ENCODE results near the gene LAMA4.

Gene LAMA4, protein sequence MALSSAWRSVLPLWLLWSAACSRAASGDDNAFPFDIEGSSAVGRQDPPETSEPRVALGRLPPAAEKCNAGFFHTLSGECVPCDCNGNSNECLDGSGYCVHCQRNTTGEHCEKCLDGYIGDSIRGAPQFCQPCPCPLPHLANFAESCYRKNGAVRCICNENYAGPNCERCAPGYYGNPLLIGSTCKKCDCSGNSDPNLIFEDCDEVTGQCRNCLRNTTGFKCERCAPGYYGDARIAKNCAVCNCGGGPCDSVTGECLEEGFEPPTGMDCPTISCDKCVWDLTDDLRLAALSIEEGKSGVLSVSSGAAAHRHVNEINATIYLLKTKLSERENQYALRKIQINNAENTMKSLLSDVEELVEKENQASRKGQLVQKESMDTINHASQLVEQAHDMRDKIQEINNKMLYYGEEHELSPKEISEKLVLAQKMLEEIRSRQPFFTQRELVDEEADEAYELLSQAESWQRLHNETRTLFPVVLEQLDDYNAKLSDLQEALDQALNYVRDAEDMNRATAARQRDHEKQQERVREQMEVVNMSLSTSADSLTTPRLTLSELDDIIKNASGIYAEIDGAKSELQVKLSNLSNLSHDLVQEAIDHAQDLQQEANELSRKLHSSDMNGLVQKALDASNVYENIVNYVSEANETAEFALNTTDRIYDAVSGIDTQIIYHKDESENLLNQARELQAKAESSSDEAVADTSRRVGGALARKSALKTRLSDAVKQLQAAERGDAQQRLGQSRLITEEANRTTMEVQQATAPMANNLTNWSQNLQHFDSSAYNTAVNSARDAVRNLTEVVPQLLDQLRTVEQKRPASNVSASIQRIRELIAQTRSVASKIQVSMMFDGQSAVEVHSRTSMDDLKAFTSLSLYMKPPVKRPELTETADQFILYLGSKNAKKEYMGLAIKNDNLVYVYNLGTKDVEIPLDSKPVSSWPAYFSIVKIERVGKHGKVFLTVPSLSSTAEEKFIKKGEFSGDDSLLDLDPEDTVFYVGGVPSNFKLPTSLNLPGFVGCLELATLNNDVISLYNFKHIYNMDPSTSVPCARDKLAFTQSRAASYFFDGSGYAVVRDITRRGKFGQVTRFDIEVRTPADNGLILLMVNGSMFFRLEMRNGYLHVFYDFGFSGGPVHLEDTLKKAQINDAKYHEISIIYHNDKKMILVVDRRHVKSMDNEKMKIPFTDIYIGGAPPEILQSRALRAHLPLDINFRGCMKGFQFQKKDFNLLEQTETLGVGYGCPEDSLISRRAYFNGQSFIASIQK (N-terminal part only)

DNA sequence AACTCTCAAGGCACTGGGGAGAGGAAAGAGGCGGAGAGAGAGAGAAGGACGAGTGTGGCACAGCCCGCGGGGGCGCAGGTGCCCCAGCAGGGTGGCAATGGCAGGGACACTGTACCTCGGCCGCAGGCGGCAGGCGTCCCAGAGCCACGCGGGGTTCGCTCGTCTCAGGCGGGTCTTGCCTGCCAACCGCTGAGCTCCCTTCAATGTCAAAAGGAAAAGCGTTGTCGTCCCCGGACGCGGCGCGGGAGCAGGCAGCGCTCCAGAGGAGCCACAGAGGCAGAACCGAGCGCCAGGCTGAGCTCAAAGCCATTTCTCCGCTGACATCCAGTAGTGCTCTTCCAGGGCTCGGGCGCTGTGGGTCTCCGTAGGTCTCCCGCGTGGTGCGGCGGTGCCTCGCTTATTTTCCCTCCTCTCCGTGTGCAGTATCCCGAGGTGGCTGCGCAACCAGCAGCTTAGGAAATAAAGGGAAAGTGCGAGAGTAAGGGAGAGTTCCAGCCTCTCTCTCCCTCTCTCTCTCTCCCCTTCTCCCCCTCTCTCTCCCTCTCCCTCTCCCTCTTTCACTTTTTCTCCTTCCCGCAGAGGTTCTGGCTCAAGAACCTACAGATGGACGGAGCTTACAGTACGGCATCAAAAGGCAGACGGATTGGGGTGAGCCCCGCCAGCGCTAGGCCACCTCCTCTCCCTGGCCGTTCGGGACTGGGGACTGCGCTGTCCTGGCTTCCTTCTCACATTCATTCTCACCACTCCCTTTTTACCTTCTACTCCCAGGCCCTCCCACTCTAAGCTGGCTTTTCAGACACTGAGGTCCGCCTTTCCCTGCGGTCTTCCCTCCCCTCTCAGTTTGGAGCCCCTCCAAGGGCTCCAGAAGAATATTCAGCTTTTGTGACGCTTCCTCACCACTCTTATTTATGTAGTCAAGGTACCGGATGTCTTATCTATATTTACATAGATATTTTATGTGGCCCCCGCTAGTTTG lies at the start of gene LAMA4:
Gene LAMA4, minus strand, starts transcription at position 727 of the 976 bp plus-strand sequence. Its CDS starts 417 bp downstream, at position 310.
- no peak for DNase-seq

DNA sequence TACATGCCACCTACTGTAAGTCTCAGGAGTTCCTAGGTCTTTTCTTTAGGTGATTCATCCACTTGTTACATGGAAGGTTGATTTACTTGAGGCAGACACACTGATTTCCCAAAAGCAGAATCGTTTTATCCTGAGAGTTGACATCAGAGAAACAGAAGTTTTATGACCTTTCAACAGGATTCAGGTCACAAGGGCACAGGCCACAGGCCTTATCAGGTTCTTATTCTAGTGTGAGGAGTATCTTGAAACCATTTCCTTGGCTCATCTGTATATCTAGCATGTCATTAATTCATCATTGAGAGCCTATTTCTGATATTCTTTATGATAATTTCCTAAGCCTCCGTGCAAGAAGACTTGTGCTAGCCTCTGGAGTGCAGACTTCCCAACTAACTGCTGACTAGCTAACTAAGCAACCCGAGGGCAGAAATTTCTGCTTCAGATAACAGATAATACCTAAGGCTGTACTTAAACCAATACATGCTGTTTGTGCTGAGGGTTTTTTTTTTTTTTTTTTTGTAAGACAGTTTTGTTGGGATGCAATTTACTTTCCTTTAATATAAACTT lies 47.9 kb upstream of the LAMA4 start:
- no peak for DNase-seq

DNA sequence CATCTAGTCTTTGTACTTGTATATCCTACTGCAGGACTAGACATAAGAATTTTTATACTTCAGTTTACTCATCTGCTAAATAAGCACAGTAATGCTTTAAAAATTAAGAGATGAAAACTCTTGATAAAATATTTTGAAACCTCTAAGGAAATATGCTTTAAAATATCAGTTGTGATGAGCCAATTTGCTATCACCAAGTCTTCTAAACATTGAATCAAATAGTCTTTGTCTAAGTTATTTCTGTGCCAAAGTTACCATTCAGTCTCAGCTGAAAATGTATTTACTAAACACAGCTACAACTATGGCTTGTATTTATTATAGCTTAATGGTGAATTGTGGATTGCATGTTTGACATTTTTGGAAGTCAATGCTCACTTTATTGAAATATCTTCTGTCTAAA lies 46.5 kb upstream of the LAMA4 start:
- DNase-seq = no peak

DNA sequence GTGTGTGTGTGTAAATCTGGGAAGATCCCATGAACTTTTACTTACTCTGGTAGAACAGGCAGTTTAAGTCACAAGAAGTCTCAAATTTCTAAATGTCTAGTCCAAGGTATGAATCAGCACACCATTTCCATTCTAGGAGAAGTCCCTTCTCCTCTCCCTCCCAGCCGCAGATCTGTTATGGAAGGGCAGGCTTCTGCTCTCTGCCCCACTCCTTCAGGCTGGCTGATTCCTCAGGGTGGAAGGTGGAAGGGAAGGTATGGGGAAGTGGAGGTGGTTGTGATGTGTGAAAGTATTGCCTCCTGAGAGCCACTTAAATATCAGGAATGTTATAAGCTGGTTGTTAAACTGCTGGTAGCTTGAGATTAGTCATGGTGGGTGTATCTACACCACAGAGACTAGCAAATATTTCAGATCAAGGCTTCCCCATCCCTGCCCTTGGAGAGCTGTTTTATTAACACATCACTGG lies 44.5 kb upstream of the LAMA4 start:
- no peak for DNase-seq

DNA sequence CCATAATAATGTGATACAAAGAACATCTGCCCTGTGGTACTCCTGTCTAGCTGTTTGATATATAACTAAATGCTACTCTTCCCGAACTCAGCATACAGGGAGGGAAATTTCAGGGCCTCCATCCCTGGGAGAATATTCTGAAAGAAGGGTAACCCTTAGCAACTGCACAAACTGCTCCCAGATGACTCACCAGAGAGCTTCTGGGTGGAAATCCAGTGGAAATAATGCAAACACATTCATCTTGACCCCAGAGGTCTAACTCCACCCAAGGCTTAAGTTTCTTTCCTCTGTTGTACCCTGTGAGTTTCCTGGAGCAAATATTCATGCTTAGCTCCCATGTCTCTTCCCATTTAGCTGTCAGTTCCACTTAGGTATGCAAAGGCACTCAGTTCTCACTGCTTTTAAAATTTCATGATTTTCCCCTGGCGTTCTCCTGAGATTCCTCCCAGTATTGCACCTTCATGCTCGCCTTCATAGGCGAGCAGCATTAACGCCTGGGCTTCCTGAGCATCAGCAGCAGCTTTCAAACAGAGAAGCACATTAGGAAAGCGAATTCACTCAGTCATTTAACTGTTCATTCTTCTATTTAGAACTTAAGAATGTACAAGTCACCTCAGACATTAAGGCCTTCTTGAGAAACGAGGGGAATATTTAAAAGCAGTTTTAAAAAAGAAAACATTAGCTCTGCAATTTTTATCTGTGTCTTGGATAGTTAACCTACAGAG lies 43.8 kb upstream of the LAMA4 start:
- no peak for DNase-seq

DNA sequence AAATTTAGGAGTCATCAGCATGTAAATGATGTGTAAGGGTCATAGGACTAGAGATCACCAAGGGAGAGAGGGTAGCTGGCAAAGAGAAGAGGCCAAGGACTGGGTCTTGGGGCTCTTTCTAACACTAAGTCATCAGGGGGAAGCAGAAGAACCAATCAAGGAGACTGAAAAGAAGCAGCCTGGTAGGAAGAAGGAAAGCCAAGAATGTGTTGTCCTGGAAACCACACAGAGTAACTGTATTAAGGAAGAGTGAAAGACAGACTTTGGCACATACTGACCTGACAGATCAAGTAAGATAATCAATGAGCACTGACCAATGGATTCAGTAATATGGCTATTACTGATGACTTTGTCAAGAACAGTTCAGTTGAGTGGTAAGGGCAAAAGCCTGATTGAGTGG lies 42.3 kb upstream of the LAMA4 start:
- DNase-seq = no peak

DNA sequence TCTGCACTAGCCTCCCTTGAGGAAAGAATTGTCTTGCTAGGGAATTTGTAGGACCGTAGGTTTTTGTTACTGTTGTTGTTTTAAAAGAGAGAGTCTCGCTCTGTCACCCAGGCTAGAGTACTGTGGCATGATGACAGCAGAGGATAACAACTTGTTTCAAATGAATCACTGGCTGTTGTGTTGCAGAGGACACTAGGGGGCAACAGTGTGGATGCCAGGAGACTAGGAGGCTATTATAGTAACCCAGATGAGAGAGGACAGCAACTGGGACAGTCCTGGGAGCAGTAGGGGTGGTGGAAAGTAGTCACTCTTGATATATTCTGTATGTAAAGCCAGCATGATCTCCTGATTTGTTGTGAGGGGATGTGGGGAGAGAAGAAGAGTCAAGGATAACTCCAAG lies 41.8 kb upstream of the LAMA4 start:
- no peak for DNase-seq

DNA sequence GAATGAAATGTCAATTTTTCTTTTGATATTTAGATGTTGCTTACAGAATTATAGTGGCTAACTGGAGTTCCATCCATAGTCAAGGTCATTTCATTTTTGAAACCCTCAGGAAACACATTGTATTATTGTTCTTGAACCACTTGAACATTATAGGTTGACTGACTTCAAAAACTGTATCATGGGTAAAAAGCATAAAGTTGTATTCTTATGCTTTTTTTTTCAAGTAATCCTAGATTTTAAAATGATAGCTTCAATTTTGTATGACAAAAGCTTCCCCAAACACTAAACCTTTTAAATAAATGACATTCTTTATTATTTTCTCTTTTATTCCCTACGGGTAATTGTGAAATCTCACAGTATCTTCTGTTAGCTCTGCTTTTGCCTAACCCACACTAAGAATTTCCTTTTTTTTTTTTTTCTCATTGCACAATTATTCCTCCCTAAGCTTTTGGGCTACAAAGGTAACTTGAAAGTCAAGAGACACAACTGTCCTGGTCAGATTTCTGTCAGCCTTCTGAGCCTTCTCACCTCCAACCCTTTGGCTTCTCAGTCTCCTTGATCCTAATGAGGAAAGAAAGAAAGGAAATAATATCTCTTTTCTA lies 36.9 kb upstream of the LAMA4 start:
- DNase-seq = no peak

DNA sequence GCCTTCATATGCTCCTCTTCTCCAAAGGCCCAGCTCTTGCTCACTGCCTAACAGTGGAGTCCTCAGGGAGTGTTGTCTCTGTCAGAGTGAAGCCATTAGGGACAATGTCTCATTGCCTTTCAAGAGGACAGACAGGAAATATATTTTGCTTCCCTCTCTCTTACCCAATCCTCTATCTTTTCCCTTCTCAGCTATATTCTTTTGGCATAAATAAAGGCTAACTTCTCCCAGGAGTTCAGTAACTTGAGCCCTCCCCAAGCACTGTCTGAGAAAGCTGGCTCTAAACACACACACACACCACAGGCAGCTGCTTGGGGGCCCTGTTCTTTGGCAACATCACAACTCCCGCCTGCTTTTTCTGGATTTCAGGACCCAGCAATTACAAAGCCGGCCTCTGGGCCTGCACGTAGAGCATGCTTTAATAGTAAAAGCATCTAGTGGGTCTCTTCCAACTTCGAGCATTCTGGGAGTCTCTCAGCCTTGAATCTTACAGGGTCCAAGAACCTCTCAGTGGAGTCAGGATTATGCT lies 34.7 kb upstream of the LAMA4 start:
- DNase-seq = no peak

DNA sequence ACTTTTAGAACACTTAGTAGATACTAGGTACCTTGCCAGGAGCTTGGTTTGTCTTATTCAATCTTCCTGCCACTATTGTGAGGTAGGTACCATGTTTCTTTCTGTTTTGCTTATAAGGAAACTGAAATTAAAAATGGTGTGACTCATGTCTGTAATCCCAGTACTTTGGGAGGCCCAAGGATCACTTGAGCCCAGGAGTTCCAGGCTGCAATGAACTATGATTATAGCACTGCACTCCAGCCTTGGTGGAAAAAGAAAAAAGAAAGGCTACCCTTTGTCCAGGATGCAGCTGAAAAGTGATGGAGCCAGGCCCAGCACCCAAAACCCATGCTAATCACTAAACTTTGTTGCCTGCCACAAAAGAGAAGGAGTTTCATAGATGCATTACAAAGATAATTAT lies 34.1 kb upstream of the LAMA4 start:
- DNase-seq = no peak

DNA sequence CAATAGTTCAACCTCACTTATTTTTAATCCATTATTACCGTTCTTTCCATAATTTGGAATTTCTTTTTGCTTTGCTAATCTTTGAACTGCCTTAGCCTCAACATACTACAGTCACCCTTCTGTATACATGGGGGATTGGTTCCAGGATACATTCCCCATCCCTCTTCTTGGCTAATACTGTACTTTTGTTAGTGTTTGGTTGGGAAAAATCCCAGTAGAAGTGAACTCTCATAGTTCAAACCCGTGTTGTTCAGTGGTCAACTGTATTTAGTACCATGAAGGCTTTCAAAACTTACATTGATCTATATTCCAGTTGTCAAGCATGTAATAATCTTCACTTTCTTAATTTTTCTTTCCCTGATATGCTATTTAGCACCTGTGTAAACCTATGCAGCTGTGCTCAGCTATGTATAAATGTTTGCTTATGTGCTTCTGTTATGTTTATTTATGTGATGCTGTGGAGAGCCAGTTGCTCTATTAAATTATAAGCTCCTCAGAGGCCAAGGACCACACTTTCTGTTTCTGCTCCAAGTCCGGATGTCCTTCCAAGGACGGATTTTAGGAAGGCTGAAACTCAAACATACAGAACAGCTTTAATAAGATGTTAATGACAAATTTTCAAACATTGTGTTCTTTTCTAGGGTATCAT lies 33.3 kb upstream of the LAMA4 start:
- no peak for DNase-seq

DNA sequence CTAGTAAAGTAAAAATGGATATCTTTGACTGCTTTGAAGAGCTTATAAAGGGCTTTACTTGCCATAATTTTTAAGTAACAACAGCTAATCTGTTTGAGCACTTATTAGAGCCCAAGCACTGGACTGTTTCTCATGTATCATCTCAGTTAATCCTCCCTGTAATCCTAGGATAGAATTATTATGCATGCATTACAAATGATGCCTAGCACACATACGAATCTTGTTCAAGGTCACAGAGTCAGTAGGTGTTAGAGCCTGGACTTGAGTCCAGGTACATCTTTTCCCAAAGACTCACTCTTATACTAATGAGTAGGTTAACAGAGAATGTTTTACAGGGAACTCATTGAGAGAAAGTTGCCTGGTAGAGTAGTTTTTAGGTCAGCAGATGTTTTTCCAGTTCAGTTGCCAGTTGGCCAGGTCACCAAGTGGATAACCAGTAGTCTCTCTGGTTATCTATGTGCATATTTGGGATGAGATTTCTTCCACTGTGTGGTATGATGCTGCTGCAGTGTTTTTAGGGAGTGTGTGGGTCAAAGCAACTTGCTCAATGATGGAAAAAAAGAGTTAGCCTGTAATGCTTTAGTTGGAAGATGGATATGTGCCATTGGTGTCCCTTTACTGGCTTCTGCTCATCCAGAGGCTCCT lies 32.3 kb upstream of the LAMA4 start:
- no peak for DNase-seq

DNA sequence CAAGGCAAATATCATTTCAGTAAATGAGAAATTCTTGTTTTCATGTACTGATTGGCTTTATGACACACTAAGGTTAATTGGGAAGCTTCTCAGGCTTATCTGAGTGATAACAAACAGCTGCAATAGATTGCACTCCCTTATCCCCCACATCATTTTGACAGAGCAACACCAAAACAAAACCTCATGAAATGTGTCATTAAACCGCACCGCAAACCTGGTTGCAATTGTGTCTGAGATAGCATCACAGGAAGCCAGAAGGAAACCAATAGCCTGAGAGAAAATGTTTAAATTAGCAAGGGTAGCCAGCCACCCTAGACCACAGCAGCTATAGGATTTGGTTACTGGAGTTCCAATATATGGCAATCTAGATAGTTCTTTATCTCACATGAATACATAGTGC lies 31.6 kb upstream of the LAMA4 start:
- DNase-seq = no peak

DNA sequence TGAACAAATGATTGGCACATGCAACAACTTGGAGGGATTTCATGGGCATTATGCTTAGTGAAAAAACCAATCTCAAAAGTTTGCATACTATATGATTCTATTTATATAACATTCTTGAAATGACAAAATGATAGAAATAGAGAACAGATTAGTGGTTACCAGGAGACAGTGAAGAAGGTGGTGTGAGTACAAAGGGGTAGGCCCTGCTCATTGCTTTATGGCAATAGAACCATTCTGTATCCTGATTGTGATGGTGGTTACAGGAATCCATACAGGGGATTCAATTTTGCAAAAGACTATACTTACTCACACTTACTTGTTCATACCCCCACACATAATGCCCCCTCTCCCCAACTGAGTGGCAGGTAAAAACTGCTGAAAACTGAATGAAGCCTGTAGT lies 30.2 kb upstream of the LAMA4 start:
- no peak for DNase-seq

DNA sequence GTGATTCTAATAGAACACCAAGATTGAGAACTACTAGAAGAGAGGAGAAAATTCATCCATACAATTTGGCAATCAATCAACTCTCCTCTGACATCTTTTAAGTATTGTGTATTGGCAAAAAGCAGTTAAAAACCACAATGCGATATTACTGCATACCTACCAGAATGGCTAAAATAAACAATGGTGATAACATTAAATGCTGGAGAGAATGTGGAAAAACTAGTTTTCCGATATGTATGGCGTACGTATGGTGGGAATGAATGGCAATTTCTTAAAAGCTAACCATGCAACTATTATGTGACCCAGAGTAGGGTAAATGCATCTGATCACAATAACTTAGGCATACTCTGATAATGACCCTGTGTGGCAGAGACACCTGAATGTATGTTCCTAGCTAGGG lies 29.3 kb upstream of the LAMA4 start:
- DNase-seq = no peak

DNA sequence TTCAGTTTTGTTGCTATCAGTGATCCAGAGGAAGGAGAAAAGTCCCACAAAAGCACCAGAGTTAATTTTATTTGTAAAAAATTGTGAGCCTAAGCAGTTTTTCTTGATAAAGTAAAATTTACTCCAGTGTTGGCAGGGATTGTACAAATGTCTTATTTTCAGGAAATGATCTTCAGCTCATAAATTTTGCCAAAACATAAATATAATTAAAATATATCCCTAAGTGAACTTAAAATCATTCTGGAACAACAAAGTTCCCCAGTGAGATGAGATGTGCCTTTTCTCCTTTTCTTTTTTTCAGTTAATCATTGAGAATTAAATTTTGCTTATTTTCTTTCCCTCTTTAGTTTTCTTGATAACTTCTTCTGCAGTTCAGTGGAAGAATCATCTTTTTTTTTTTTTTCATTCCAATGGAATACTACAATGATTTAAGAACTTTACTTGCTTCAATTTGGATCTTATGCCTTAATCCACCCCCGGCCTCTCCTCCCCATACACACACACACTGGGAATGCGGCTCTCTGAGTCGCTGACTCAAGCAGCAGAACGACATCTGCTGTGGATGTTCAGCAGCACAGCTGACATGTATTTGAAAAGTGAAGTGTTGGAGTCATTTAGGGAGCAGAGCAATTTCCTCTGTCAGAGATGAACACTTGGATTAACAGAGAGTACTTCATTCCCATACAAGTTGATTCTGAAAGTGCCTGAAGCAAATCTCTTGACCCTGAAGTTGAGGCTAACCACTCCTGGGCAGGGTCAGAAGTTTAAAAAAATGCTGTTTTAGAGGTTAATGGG lies 27.7 kb upstream of the LAMA4 start:
- DNase-seq = no peak

DNA sequence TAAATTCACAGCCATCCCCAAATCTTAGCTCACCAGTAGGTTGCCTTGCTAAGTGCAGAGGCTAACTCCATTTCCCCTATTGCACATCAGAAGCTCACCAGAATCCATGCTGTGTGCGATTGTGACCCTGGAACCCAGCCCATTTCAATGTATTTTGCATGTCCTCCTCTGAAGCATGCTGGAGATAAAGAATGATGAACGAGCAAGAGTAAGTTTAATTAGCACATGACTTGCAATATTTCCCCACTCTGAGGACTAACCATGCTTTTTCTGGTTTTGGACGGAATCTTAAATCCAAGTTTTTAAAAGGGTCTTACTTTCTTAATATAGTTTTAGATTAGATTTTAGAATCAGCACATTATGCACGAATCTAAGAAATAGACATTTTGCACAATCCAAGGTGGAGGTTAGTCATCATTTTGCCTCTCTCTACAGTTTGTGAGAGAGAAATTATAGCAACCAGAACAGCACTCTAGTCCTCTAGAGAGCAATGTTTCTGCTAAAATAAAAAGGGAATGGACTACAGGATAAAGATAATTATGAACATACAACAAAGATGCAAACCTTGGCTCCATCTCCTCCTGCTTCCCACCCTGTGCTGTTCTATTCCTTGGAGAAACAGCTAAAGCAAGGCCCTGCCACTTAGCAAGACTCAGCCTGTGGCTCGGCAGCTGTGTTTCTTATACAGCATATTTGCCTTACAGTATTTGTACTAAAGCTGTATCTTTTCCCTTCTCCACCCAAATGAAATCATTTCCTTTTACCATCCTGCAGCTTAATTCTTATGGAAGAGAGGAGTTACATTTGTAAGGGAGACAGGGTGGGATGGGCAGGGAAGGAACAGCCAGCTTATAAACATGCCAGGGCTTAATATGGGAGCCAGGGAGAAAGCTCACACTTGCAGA lies 24.9 kb upstream of the LAMA4 start:
- DNase-seq = no peak
